ENCODE measurements around the gene MEAF6. TPM values are rescaled to one million over a fixed set of nuclear protein-coding genes. Genes with fewer than 3 reads are reported as not detected.

Gene MEAF6
- total RNA-seq, 1 donor from 2014 or later = 34.1 TPM

GRCh38 chr1:37502104-37502503 lies 12.5 kb downstream of the MEAF6 start:
- TF ChIP-seq, protein P1, sequence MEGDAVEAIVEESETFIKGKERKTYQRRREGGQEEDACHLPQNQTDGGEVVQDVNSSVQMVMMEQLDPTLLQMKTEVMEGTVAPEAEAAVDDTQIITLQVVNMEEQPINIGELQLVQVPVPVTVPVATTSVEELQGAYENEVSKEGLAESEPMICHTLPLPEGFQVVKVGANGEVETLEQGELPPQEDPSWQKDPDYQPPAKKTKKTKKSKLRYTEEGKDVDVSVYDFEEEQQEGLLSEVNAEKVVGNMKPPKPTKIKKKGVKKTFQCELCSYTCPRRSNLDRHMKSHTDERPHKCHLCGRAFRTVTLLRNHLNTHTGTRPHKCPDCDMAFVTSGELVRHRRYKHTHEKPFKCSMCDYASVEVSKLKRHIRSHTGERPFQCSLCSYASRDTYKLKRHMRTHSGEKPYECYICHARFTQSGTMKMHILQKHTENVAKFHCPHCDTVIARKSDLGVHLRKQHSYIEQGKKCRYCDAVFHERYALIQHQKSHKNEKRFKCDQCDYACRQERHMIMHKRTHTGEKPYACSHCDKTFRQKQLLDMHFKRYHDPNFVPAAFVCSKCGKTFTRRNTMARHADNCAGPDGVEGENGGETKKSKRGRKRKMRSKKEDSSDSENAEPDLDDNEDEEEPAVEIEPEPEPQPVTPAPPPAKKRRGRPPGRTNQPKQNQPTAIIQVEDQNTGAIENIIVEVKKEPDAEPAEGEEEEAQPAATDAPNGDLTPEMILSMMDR (IDR thresholded peaks at IDR 0.05; ENCODE audit: borderline replicate concordance) = no peak
- H3K4me1 ChIP-seq = peaks cover 26% of the 10 kb centered on the region
- H3K4me3 ChIP-seq = no peak overlapping the region
- no peaks in the 10 kb centered on the region for H3K27me3 ChIP-seq (ENCODE audit: low read depth)
- no peaks in the 10 kb centered on the region for H3K9me3 ChIP-seq (replicated peaks)
- intact Hi-C loops (cut with micrococcal nuclease) = no loop called here
- H3K27ac ChIP-seq (replicated peaks) = no peak overlapping the region
- H3K36me3 ChIP-seq = peaks cover 58% of the 10 kb centered on the region
- DNase-seq = no peak

DNA sequence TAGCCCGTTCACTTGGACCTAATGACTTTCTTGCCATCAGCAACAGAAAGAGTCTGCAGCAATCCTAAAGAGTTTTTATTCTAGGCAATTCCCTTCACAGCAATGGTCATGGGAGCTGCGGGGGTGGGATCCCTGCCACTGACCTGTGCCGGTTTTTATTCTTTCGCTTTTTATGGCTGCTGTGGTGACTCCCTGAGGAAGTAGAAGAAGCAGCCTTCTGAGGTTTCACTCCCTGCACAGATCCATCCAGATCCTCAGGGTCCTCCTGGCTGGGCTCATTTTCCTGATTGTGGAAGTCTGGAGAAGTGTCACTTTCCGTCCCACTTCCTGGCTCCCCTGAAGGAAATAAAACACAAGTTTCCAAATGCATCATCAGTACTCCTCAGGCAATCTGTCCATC lies 12.9 kb downstream of the MEAF6 start:
- Histone ChIP-seq H3K4me3 (no peak overlapping the region), H3K27ac (replicated peaks) (no peak overlapping the region), H3K36me3 (peaks cover 53% of the 10 kb centered on the region), H3K4me1 (peaks cover 26% of the 10 kb centered on the region), H3K9me3 (replicated peaks) (no peaks in the 10 kb centered on the region), H3K27me3 (ENCODE audit: low read depth) (no peaks in the 10 kb centered on the region)
- DNase-seq = no peak
- TF ChIP-seq, protein P1 (IDR thresholded peaks at IDR 0.05; ENCODE audit: borderline replicate concordance) = no peak
- intact Hi-C loops (cut with micrococcal nuclease) = no loop called here

DNA sequence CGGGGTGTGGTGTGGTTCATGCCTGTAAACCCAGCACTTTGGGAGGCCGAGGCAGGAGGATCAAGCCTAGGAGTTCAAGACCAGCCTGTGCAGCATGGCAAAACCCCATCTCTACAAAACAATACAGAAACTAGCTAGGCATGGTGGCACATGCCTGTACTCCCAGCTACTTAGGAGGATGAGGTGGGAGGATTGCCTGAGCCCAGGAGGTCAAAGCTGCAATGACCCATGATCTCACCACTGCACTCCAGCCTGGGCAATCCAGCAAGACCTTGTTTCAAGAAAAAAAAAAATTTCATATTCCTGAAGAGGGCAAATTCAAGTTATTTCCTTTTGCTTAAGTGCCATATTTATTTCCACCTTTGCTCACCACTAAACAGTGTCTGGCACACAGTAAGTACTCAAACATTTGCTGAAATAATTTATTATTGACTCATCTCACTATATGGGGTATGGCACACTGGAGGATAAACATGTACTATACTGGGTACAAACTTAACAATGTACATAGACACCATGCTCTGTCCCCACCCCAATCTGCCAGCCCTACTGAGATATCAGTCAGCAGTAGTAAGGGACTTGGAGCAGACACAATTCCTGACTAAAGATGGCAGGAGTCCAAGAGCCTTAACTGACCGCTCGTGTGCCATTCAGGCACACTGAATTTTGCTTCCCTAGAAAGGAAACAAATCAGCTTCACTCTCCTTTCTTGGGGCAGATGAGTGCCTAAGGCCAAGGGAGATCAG lies 15.5 kb downstream of the MEAF6 start:
- TF ChIP-seq, protein P1 (IDR thresholded peaks at IDR 0.05; ENCODE audit: borderline replicate concordance) = no peak
- Histone ChIP-seq H3K36me3 (peaks cover 46% of the 10 kb centered on the region), H3K27ac (replicated peaks) (peak overlapping the region; percentile 54), H3K4me3 (no peak overlapping the region), H3K4me1 (peaks cover 26% of the 10 kb centered on the region), H3K27me3 (ENCODE audit: low read depth) (no peaks in the 10 kb centered on the region), H3K9me3 (replicated peaks) (no peaks in the 10 kb centered on the region)
- intact Hi-C loops (cut with micrococcal nuclease) = no loop called here
- DNase-seq = no peak

DNA sequence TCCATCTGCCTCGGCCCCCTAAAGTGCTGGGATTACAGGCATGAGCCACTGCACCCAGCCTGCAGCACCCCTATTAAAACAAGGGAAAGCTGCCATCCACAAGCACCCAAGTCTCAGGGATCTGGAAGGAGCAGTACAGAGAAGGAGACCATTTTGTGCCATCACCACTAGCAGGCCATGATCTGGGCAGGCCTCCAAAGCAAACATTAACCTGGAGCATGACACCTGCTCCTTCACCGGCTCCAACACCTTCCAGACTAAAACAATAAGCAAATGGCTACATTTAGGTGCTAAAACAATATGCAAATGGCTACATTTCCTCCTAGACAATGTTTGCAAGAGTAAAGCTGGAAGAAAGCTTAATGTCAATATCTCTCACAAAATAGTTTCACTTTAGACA lies 16.7 kb downstream of the MEAF6 start:
- no peak overlapping the region for H3K27ac ChIP-seq (replicated peaks)
- intact Hi-C loops (cut with micrococcal nuclease) = no loop called here
- no peak overlapping the region for H3K4me3 ChIP-seq
- H3K36me3 ChIP-seq = peaks cover 51% of the 10 kb centered on the region
- no peaks in the 10 kb centered on the region for H3K27me3 ChIP-seq (ENCODE audit: low read depth)
- DNase-seq = no peak
- TF ChIP-seq, protein P1 (IDR thresholded peaks at IDR 0.05; ENCODE audit: borderline replicate concordance) = no peak
- peaks cover 26% of the 10 kb centered on the region for H3K4me1 ChIP-seq
- no peaks in the 10 kb centered on the region for H3K9me3 ChIP-seq (replicated peaks)

DNA sequence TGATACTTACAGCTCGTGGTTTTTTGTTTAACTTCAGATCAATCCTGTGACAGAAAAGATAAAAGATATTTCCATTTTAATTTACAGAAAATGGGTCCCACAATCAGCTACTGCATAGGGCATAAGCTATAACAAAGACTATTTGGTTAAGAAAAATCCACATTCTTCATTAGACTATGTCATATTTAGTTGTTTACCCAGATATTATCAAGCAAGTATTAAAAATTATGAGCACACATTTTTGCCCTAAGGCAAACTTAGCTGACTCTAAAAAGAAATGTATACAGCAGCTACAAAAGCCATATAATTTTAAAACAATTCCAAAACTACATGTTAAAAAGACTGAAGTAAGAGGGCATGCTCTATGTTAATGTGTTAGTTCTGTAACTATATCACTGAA lies 18.7 kb downstream of the MEAF6 start:
- intact Hi-C loops (cut with micrococcal nuclease) = no loop called here
- peaks cover 54% of the 10 kb centered on the region for H3K36me3 ChIP-seq
- H3K4me1 ChIP-seq = peaks cover 26% of the 10 kb centered on the region

More for the DNA sequence above, 18.7 kb downstream of the MEAF6 start:
- Histone ChIP-seq H3K9me3 (replicated peaks) (no peaks in the 10 kb centered on the region), H3K27ac (replicated peaks) (no peak overlapping the region), H3K4me3 (no peak overlapping the region), H3K27me3 (ENCODE audit: low read depth) (no peaks in the 10 kb centered on the region)
- DNase-seq = no peak
- TF ChIP-seq, protein P1 (IDR thresholded peaks at IDR 0.05; ENCODE audit: borderline replicate concordance) = no peak
